Prostate gland (tissue), 2 donors: ENCODE data around the gene ITGA1. TPM values are rescaled to one million over a fixed set of nuclear protein-coding genes. Genes with fewer than 3 reads are reported as not detected.

Experiments used
- DNase-seq: peaks from one replicate; pipeline ENCODE4 v3.0.0-alpha.2; 2019; ENCODE audit warnings: low spot score
- H3K27ac ChIP-seq, 2 donors: fragments of 200-600 bp; sonication (generic); 2 replicates each; pipeline ENCODE4 v1.5.1; 2017 to 2019
- H3K27me3 ChIP-seq: fragments of 200-600 bp; sonication (generic); replicated peaks from 2 replicates; pipeline ENCODE4 v1.5.1; 2019; ENCODE audit not compliant: insufficient read depth
- H3K36me3 ChIP-seq, 2 donors: fragments of 200-600 bp; sonication (generic); 1 replicate in 1 of 2; 2 replicates in 1 of 2; pipeline versions ENCODE4 v1.5.1 to v1.8.1; 2017 to 2019
- H3K4me1 ChIP-seq: fragments of 200-600 bp; sonication (generic); replicated peaks from 2 replicates; pipeline ENCODE4 v1.5.1; 2019
- H3K4me3 ChIP-seq, 2 donors: fragments of 200-600 bp; sonication (generic); 2 replicates each; pipeline ENCODE4 v1.5.1; 2017 to 2019
- H3K9me3 ChIP-seq: fragments of 200-600 bp; sonication (generic); 2 replicates; pipeline ENCODE4 v1.5.1; 2017
- POLR2A ChIP-seq: fragments of 450-650 bp; IDR thresholded peaks from one replicate; pipeline ENCODE4 v1.6.1; 2016; ENCODE audit warnings: antibody characterized with exemption, mild to moderate bottlenecking
- POLR2AphosphoS5 ChIP-seq: sonication (generic); formaldehyde crosslinking; IDR thresholded peaks from one replicate; pipeline ENCODE4 v1.6.1; 2017; ENCODE audit warnings: antibody characterized with exemption
- WGBS: methylation state at CpG from one replicate; pipeline ENCODE4 v1.1.5; 2018; 5-methylcytosine and 5-hydroxymethylcytosine counted together
- intact Hi-C: fragments of 100-400 bp; cut with DNase I; formaldehyde crosslinking; loops from one replicate; pipeline ENCODE4 v1.14.2; 2022
- total RNA-seq, 2 donors: library from RNA; depleted of rRNA; stranded (reverse); fragments of >200 nt; gene quantifications; one replicate each; pipeline ENCODE4 v1.1.0, GENCODE V29; 2016
- TF ChIP-seq, protein P1 (sequence below), 4 experiments: fragments of 200-600 bp in 2 of 4; fragments of 450-650 bp in 2 of 4; sonication (generic) in 2 of 4; IDR thresholded peaks; 1 replicate in 3 of 4; 2 replicates in 1 of 4; pipeline ENCODE4 v1.5.1; 2016 to 2019; ENCODE audit warnings: antibody characterized with exemption in 4 of 4, mild to moderate bottlenecking in 2 of 4, moderate library complexity in 2 of 4

ITGA1 gene
- total RNA-seq, 2 donors from 2014 or later: 43.7 to 78.3 TPM

DNA sequence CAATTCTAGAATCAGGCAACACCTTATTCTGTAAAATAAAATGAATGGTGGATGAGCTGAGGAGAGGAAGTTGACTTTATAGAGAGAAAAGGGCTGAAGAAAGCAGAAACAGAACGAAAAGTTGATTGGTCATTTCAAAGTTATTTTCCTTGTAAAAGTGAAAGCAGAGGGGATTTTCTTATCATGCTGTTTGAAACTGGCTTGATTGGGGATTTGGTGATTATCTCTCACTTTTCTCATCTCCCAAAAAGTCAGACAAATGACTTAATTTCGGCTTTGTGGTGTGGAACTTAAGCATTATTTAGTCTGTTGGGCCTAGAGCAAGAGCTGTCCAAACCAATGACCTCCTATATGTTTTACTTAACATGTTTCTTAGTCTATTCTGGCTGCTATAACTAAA is 141.0 kb downstream of the ITGA1 start:
- Histone ChIP-seq H3K4me1 (no peaks in the 10 kb centered on the region), H3K9me3 (no peaks in the 10 kb centered on the region), H3K27ac (no peak overlapping the region), H3K27me3 (no peaks in the 10 kb centered on the region), H3K36me3 (no peaks in the 10 kb centered on the region), H3K4me3 (no peak overlapping the region)
- TF ChIP-seq, protein P1, sequence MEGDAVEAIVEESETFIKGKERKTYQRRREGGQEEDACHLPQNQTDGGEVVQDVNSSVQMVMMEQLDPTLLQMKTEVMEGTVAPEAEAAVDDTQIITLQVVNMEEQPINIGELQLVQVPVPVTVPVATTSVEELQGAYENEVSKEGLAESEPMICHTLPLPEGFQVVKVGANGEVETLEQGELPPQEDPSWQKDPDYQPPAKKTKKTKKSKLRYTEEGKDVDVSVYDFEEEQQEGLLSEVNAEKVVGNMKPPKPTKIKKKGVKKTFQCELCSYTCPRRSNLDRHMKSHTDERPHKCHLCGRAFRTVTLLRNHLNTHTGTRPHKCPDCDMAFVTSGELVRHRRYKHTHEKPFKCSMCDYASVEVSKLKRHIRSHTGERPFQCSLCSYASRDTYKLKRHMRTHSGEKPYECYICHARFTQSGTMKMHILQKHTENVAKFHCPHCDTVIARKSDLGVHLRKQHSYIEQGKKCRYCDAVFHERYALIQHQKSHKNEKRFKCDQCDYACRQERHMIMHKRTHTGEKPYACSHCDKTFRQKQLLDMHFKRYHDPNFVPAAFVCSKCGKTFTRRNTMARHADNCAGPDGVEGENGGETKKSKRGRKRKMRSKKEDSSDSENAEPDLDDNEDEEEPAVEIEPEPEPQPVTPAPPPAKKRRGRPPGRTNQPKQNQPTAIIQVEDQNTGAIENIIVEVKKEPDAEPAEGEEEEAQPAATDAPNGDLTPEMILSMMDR (IDR thresholded peaks at IDR 0.05): no peak
- TF ChIP-seq POLR2AphosphoS5 (no peak), POLR2A (no peak)
- DNase-seq: no peak
- intact Hi-C loops: no loop called here
- 94% methylated on average over 2 of the region's 2 CpGs for WGBS

DNA sequence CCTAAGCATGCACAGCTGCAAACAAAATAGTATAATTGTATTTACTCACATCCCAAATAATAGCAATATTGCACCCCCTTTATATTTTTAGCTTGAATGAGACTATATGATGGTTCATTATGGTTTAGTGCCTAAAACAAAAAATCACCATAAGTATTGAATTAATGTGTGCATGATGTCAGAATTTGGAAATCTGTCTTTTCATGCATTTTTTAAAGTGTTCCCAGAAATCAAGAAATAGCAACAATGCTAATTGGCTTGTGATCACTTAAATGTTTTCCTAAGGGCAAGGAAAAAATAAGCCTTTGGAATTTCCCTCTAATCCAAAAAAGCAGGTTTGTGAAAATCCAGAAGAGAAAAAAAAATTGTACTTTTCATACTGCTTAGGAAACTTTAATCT is 150.5 kb downstream of the ITGA1 start:
- Histone ChIP-seq H3K4me3 (no peak overlapping the region), H3K27me3 (no peaks in the 10 kb centered on the region), H3K36me3 (no peaks in the 10 kb centered on the region), H3K4me1 (no peaks in the 10 kb centered on the region), H3K27ac (no peak overlapping the region), H3K9me3 (no peaks in the 10 kb centered on the region)
- intact Hi-C loops: no loop called here
- TF ChIP-seq POLR2AphosphoS5: no peak
- no peak for TF ChIP-seq POLR2A
- TF ChIP-seq, protein P1 (IDR thresholded peaks at IDR 0.05): no peak
- no peak for DNase-seq

DNA sequence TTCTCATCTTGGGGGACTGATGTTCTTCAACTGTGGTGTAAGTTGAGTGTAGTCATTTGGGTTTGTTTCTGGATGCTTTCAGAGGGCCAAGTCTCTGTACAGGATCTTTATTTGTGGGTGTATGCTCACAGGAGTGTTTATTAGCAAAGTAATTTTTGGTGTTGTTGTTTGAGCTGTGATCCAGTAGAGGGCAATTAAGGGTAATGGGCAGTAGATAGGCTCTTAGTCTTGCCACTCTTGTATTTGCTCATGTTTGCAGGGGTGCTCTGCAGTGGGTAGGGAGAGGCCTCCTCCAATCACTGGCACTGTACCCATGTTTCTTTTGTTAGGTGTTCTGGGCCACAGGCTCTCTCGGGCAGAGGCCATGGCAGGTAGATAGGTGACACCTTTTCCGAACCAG is 155.6 kb downstream of the ITGA1 start:
- TF ChIP-seq POLR2AphosphoS5 (no peak), POLR2A (no peak)
- TF ChIP-seq, protein P1 (IDR thresholded peaks at IDR 0.05): no peak
- WGBS: 90% methylated on average over 2 of the region's 2 CpGs
- Histone ChIP-seq H3K27ac (no peak overlapping the region), H3K4me1 (no peaks in the 10 kb centered on the region), H3K9me3 (no peaks in the 10 kb centered on the region), H3K27me3 (no peaks in the 10 kb centered on the region), H3K4me3 (no peak overlapping the region), H3K36me3 (no peaks in the 10 kb centered on the region)
- no peak for DNase-seq
- intact Hi-C loops: no loop called here

DNA sequence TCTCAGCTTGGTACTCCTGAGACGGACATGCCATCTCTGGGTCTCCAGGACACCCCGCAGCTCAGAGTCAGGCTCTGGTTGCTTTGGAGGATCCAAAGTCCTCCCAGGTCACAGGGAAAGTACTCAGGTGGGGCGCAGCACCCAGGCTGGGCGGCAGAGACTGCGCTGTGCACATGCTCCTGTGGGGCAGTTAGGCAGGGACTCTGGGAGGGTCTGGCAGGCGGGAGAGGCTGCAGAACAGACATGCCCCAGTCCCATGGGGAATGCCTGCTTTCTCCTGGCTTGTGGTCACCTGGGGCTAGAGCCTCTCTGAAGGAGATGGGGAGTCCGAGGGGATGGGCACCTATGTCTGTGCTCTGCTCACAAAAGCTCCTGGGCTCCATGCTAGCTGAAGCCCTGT is 156.1 kb downstream of the ITGA1 start:
- Histone ChIP-seq H3K27me3 (no peaks in the 10 kb centered on the region), H3K4me1 (no peaks in the 10 kb centered on the region), H3K9me3 (no peaks in the 10 kb centered on the region), H3K4me3 (no peak overlapping the region), H3K27ac (no peak overlapping the region), H3K36me3 (no peaks in the 10 kb centered on the region)
- no peak for DNase-seq
- intact Hi-C loops: no loop called here
- 81% methylated on average over 7 of the region's 7 CpGs for WGBS
- TF ChIP-seq, protein P1 (IDR thresholded peaks at IDR 0.05): no peak
- TF ChIP-seq POLR2AphosphoS5 (no peak), POLR2A (no peak)

DNA sequence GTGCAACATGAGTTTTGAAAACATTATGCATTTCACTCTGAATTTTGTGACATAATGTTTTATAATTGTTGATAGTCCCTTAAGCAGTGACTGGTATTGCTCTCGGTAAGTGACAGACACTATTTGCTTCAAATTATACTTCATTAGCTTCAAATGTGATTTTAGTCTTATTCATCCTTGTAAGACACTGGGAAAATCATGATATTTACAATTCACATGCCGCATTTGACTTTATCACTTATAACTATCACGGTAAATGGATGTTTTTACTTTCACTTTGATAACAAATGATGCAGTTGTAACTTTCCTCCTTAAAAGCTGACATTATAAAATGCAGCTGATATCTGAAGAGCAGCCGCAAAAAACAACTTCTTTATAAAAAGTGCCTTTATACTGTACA is 157.3 kb downstream of the ITGA1 start:
- Histone ChIP-seq H3K9me3 (no peaks in the 10 kb centered on the region), H3K36me3 (no peaks in the 10 kb centered on the region), H3K27ac (peak overlapping the region; percentile 28 to 49), H3K4me1 (no peaks in the 10 kb centered on the region), H3K4me3 (peak overlapping the region in 1 of 2 donors; percentile 3), H3K27me3 (no peaks in the 10 kb centered on the region)
- WGBS: 12% methylated on average over 4 of the region's 4 CpGs
- no peak for DNase-seq
- TF ChIP-seq POLR2AphosphoS5 (no peak), POLR2A (no peak)
- TF ChIP-seq, protein P1 (IDR thresholded peaks at IDR 0.05): no peak
- intact Hi-C loops: no loop called here
